ENCODE results near the gene LRRC42. TPM values are rescaled to one million over a fixed set of nuclear protein-coding genes. Genes with fewer than 3 reads are reported as not detected.

LRRC42 gene
- total and polyA plus RNA-seq, 4 donors, result 7.7 to 17.8 (median 17.0) TPM

DNA sequence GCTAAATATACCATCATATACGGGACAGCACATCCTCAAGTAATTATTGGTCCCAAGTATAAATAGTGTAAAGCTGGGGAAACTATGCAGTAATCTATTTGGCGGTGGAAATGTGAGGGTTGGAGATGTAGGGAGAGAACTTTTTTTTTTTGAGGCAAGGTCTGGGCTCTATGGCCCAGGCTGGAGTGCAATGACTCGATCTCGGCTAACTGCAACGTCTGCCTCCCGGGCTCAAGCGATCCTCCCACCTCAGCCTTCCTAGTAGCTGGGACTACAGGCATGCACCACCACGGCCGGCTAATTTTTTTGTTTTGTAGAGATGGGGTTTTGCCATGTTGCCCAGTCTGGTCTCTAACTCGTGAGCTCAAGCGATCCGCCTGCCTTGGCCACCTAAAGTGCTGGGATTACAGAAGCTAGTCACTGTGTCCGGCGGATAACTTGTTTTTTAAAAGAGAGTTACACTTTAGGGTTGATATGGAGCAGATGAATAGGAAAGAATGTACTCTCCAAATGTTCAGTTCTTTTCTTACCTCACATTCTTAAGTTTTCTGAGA lies 2.6 kb upstream of the LRRC42 start:
- Histone ChIP-seq H3K4me3 (no peak overlapping the region), H3K36me3 (ENCODE audit: control insufficient read depth in 4 of 4, insufficient read depth in 4 of 4, low read length in 4 of 4) (peaks cover 0 to 2% (median 0%) of the 10 kb centered on the region in 4 donors), H3K4me1 (ENCODE audit: control insufficient read depth in 5 of 5, insufficient read depth in 5 of 5, low read length in 5 of 5) (peaks cover 5 to 20% (median 10%) of the 10 kb centered on the region in 5 donors), H3K9ac (ENCODE audit: insufficient read depth in 1 of 2, low read length in 2 of 2) (no peak overlapping the region), H3K27ac (ENCODE audit: low read depth in 1 of 2, low read length in 1 of 2) (no peak overlapping the region), H3K9me3 (ENCODE audit: control insufficient read depth in 4 of 4, insufficient read depth in 3 of 4, low read length in 3 of 4) (no peaks in the 10 kb centered on the region), H3K27me3 (ENCODE audit: control insufficient read depth in 3 of 3, insufficient read depth in 3 of 3, low read length in 2 of 3) (no peaks in the 10 kb centered on the region)
- 96% methylated on average over 14 of the region's 14 CpGs for WGBS, 2 donors
- TF ChIP-seq, protein P1, sequence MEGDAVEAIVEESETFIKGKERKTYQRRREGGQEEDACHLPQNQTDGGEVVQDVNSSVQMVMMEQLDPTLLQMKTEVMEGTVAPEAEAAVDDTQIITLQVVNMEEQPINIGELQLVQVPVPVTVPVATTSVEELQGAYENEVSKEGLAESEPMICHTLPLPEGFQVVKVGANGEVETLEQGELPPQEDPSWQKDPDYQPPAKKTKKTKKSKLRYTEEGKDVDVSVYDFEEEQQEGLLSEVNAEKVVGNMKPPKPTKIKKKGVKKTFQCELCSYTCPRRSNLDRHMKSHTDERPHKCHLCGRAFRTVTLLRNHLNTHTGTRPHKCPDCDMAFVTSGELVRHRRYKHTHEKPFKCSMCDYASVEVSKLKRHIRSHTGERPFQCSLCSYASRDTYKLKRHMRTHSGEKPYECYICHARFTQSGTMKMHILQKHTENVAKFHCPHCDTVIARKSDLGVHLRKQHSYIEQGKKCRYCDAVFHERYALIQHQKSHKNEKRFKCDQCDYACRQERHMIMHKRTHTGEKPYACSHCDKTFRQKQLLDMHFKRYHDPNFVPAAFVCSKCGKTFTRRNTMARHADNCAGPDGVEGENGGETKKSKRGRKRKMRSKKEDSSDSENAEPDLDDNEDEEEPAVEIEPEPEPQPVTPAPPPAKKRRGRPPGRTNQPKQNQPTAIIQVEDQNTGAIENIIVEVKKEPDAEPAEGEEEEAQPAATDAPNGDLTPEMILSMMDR (IDR thresholded peaks at IDR 0.05; ENCODE audit: control extremely low read depth, extremely low read depth), result no peak
- DNase-seq (no peak), ATAC-seq (ENCODE audit: insufficient read depth, low FRiP score) (no peak)

DNA sequence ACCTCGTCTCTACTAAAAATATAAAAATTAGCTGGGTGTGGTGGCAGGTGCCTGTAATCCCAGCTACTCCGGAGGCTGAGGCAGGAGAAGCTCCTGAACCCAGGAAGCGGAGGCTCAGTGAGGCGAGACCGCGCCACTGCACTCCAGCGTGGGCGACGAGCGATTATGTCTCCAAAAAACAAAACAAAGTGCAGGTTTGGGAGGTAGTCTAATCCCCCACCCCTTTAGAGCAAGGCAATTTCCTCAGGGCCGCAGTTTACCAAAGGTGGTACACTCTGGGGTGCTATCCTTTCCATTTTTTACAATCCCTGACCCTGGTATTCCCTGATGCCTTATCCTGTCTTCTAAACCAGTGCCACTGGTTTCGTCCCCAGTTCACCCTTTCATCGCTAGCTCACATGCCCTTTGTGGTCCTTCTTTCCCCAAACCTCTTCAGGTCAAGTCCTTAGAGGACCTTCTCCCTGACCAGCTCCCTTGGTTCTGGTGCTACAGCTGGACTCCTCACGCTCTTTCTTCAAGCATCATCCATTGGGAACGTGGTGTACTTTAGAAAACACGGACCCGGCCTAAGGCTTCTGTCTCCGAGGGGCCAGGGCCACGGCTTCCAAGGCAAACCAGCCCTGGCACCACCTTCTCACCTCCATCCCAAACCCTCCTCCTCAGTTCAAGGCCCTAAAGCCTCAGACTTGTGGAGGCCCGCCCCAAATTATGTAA lies 1.5 kb upstream of the LRRC42 start:
- no peak for DNase-seq
- no peak for ATAC-seq (ENCODE audit: insufficient read depth, low FRiP score)
- Histone ChIP-seq H3K4me1 (ENCODE audit: control insufficient read depth in 5 of 5, insufficient read depth in 5 of 5, low read length in 5 of 5) (peaks cover 5 to 25% (median 10%) of the 10 kb centered on the region in 5 donors), H3K36me3 (ENCODE audit: control insufficient read depth in 4 of 4, insufficient read depth in 4 of 4, low read length in 4 of 4) (peaks cover 0 to 2% (median 0%) of the 10 kb centered on the region in 4 donors), H3K27me3 (ENCODE audit: control insufficient read depth in 3 of 3, insufficient read depth in 3 of 3, low read length in 2 of 3) (no peaks in the 10 kb centered on the region), H3K27ac (ENCODE audit: low read depth in 1 of 2, low read length in 1 of 2) (peak overlapping the region; percentile 86 to 94), H3K9ac (ENCODE audit: insufficient read depth in 1 of 2, low read length in 2 of 2) (peak overlapping the region; percentile 60 to 81), H3K9me3 (ENCODE audit: control insufficient read depth in 4 of 4, insufficient read depth in 3 of 4, low read length in 3 of 4) (no peaks in the 10 kb centered on the region), H3K4me3 (peak overlapping the region; percentile 86)
- WGBS, 2 donors, result 61 to 63% methylated on average over 20 of the region's 20 CpGs
- TF ChIP-seq, protein P1 (IDR thresholded peaks at IDR 0.05; ENCODE audit: control extremely low read depth, extremely low read depth), result no peak

DNA sequence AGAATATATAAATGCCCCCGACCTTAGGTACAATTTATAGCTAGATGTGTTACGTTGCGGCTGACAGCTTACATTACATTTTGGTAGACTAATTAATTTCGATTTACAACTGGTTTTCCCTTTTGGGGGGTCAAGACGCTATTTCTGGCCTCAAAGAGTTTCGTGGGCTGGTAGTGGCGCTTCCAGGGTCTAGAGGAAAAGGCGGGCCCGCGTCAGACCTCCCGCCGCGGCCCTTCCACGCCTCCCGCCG lies 1.0 kb upstream of the LRRC42 start:
- peak overlapping the region; percentile 86 to 94 for H3K27ac ChIP-seq (ENCODE audit: low read depth in 1 of 2, low read length in 1 of 2)

More for the DNA sequence above, 1.0 kb upstream of the LRRC42 start:
- Histone ChIP-seq H3K9ac (ENCODE audit: insufficient read depth in 1 of 2, low read length in 2 of 2) (peak overlapping the region; percentile 60 to 81), H3K27me3 (ENCODE audit: control insufficient read depth in 3 of 3, insufficient read depth in 3 of 3, low read length in 2 of 3) (no peaks in the 10 kb centered on the region), H3K9me3 (ENCODE audit: control insufficient read depth in 4 of 4, insufficient read depth in 3 of 4, low read length in 3 of 4) (no peaks in the 10 kb centered on the region), H3K4me3 (peak overlapping the region; percentile 86), H3K4me1 (ENCODE audit: control insufficient read depth in 5 of 5, insufficient read depth in 5 of 5, low read length in 5 of 5) (peaks cover 5 to 25% (median 10%) of the 10 kb centered on the region in 5 donors), H3K36me3 (ENCODE audit: control insufficient read depth in 4 of 4, insufficient read depth in 4 of 4, low read length in 4 of 4) (peaks cover 0 to under 1% (median 0%) of the 10 kb centered on the region in 4 donors)
- peak; percentile 2 for ATAC-seq (ENCODE audit: insufficient read depth, low FRiP score)
- 0% methylated on average over 16 of the region's 16 CpGs for WGBS, 2 donors
- TF ChIP-seq, protein P1 (IDR thresholded peaks at IDR 0.05; ENCODE audit: control extremely low read depth, extremely low read depth), result no peak
- no peak for DNase-seq
